Measurements from ENCODE around the gene TXLNB.

TXLNB gene

DNA sequence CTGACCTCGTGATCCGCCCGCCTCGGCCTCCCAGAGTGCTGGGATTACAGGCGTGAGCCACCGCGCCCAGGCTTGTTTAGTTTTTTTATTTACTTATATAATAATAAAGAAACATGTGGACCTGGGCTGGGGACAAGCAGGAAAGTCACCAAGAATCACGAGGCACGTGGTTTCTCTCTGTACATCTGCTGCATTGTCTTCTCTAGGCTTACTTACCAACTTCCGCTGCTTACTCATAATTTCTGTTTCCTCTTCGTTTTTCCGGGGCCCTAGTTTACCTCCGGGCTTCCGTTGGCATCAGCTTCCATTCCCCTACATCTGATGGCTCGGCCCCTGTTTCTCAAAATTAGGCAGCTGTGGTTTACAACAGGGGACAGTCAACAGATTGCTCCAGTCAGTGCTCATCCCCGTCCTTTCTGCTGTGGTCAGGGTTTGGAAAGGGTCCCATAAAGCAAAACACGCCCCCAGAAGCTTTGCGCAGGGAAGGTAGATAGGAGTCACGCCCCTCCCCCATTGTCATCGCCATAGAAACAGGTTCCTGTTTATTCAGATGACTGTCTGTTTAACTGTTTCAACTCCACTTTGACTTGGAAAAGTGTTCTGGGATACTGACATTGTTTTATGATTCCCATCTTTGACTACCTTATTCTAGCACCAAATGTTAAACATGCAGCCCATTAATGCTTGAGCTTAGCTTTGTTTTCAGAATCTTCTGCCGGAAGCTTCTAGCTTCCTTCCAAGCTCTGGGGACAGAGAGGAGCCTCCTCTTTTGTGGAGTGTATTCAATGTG is 31.9 kb upstream of the TXLNB start:
- TF ChIP-seq, protein P1, sequence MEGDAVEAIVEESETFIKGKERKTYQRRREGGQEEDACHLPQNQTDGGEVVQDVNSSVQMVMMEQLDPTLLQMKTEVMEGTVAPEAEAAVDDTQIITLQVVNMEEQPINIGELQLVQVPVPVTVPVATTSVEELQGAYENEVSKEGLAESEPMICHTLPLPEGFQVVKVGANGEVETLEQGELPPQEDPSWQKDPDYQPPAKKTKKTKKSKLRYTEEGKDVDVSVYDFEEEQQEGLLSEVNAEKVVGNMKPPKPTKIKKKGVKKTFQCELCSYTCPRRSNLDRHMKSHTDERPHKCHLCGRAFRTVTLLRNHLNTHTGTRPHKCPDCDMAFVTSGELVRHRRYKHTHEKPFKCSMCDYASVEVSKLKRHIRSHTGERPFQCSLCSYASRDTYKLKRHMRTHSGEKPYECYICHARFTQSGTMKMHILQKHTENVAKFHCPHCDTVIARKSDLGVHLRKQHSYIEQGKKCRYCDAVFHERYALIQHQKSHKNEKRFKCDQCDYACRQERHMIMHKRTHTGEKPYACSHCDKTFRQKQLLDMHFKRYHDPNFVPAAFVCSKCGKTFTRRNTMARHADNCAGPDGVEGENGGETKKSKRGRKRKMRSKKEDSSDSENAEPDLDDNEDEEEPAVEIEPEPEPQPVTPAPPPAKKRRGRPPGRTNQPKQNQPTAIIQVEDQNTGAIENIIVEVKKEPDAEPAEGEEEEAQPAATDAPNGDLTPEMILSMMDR (IDR thresholded peaks at IDR 0.05) = no peak

DNA sequence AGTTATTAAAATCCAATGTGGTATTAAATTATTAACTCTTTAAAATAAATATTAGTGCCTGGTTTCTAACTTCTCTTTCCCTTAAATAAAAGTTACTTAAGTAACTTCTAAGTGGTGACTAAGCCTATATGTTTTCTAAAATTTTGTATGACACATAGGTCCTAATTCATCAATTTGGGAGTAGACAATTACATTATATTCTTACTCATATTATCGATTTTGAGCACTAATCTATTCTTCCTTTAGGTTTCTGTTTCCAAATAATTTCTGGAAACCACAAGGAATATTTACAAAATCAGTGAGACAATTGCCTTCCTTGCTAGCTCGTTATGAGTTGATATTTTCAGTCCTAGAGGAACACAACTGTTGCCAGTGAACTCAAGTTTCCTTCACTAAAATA is 28.3 kb upstream of the TXLNB start:
- TF ChIP-seq, protein P1 (IDR thresholded peaks at IDR 0.05) = no peak

DNA sequence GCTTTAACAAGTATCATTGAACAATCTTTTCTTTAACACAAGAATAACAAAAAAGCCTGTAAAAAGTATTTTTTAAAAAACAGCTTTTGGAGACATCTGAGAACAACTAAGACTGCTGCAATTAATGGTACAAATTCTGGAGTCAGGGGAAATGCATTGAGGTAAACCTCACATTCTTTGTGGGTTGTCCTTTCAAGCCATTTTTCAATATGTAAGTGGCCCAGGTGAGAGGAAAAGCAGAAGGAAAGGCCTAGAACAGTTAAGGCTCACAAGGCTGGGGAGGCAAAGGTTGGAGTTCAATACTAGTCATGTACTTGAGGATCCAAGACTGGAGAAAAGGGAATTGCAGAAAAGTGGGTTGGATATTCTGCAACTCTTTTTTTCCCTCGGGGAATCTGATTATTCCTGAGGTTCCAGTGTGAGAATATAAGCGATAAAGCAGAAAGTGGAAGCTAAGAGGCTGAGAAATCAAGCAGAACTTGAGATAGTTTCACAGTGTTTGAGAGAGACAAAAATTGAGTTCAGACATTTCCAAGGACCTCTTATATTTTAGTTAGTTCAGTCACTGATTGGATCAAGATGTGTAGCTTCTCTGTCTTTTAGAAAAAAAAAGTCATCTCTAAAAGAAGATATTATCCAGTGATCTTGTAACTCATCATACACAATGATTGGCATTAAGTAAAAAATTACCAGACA is 25.0 kb upstream of the TXLNB start:
- TF ChIP-seq, protein P1 (IDR thresholded peaks at IDR 0.05) = no peak

DNA sequence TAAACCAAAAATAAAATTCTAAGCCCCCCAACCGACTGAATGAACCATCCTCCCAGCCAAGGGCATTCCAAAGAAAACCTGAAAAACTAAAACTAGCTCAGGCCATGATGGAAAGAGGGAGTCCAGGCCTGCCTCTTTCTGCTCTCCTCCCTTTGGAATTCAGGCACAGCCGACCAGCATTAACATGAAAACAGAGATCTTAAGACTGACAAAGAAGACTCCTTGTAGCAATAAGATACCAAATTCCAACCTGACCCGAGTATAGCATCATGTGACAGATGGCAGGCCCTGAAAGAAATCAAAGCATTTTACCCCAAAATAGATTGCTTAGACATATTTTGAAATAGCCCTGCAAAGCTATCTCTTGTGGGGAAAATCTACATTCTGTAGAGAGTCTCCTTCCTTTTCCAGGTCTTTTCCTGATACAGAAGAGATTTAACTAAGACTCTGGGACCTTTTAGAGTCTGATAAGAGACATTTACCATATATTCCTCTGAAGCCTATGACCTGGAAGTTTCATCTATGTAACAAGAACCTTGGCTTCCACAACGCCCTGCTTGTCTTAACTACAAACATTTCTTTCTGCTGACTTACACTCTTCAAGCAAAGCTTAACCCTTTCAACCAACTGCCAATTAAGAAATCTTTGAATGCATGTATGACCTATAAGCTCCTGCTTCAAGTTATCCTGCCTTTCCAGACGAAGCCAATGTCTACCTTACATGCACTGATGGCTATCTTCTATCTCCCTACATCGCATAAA is 22.2 kb upstream of the TXLNB start:
- TF ChIP-seq, protein P1 (IDR thresholded peaks at IDR 0.05) = no peak

DNA sequence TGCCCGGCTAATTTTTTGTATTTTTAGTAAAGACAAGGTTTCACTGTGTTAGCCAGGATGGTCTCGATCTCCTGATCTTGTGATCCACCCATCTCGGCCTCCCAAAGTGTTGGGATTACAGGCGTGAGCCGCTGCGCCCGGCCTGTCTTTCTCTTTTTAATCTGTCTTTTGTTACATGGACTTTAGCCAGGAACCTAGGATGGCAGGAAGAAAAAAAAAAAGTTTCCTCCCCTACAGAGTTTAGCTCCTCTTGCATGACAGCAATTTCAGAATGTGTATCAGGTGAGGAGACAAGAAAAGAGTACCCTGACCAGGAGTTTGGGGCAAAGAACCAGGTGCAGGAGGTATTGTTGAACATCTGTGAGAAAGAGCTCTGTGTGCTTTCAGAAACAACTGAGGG is 21.4 kb upstream of the TXLNB start:
- TF ChIP-seq, protein P1 (IDR thresholded peaks at IDR 0.05) = no peak

DNA sequence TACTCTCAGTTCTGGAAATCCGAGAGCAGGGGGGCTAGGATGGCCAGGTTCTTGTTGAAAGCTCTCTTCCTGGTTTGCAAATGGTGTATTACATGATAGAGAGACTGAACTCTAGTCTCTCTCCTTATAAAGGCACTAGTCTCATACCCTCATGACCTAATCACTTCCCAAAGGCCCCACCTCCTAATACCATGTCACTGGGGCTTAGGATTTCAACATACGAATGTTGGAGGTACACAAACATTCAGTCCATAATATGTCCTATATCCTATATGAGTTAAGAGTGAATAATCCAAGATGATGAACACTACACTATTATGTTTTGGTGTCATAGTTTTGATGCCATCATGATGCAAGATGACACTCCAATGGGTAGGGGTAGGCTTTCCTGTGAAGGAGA is 20.0 kb upstream of the TXLNB start:
- TF ChIP-seq, protein P1 (IDR thresholded peaks at IDR 0.05) = no peak

DNA sequence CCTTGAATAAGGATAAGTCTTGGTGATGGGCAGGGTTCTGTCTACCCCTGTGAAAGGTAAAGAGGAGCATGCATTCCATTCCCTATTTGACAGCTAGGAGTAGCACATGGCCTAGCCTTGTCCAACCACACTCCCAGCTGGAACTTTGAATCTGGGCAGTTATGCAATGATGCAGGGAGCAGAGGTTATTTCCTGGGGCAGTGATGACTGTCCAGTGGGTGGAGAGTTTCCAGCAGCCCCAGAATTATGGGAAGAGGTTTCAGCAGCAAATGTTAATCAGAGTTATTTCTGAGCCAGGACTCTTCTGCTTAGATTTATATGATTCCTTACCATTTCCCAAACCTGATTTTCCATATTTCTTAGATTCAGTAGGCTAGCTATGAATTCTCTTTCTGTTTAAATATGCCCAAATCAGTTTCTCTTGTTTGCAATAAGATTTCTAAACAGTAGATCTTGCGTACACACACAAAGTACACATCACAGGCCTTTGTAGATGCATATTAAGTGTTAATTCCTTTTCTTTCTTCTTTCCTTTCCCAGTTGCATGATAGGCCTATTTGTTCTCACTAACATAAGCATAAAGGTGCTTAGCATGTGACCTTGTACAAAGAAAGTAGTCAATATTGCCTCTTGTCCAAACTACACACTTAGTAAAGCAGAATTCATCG is 17.3 kb upstream of the TXLNB start:
- TF ChIP-seq, protein P1 (IDR thresholded peaks at IDR 0.05) = no peak
